Transverse colon (tissue), 4 donors: ENCODE data around the gene SERHL2.

Experiments
- CTCF ChIP-seq, 5 experiments: fragments of 200-600 bp in 3 of 5; fragments of 450-650 bp in 2 of 5; sonication (generic) in 3 of 5; IDR thresholded peaks; 1 replicate in 2 of 5; 2 replicates in 3 of 5; pipeline ENCODE4 v1.5.1; 2016 to 2017; ENCODE audit warnings: antibody characterized with exemption in 5 of 5, inconsistent platforms in 3 of 5, mild to moderate bottlenecking in 2 of 5, moderate library complexity in 1 of 5
- EP300 ChIP-seq: sonication (generic); formaldehyde crosslinking; IDR thresholded peaks from one replicate; pipeline ENCODE4 v1.6.1; 2017; ENCODE audit warnings: antibody characterized with exemption, low read depth
- POLR2A ChIP-seq: fragments of 450-650 bp; IDR thresholded peaks from one replicate; pipeline ENCODE4 v1.6.1; 2016; ENCODE audit warnings: antibody characterized with exemption, mild to moderate bottlenecking, moderate library complexity
- POLR2AphosphoS5 ChIP-seq, 3 donors: sonication (generic); formaldehyde crosslinking; IDR thresholded peaks; one replicate each; pipeline ENCODE4 v1.6.1; 2016; ENCODE audit warnings: antibody characterized with exemption in 3 of 3

GRCh38 chr22:42602470-42602869 lies 48.7 kb downstream of the SERHL2 start:
- TF ChIP-seq CTCF (IDR thresholded peaks at IDR 0.05) (no peak), POLR2A (no peak), POLR2AphosphoS5 (IDR thresholded peaks at IDR 0.05) (no peak), EP300 (no peak)
